ENCODE measurements around the gene ANO10. TPM values are rescaled to one million over a fixed set of nuclear protein-coding genes. Genes with fewer than 3 reads are reported as not detected.

ANO10 gene
- total and polyA plus RNA-seq, 2 of the 8 experiments (the other 6 are each of a cell fraction or from before 2014, with no cell fraction given), result 38.0 to 53.2 TPM

GRCh38 chr3:43341788-43342187 lies 280.0 kb downstream of the ANO10 start:
- no peak for FAIRE-seq

More at GRCh38 chr3:43341788-43342187, 280.0 kb downstream of the ANO10 start:
- Histone ChIP-seq H3K79me1 (ENCODE audit: low read depth, low read length) (no peaks in the 10 kb centered on the region), H3K9ac (replicated peaks in 1 of 4; ENCODE audit: extremely low read depth in 1 of 4, low read depth in 3 of 4, low read length in 3 of 4) (no peak overlapping the region), H3K27me3 (replicated peaks in 1 of 4; ENCODE audit: control insufficient read depth in 3 of 4, extremely low read depth in 1 of 4, insufficient read depth in 3 of 4, low read length in 3 of 4) (no peaks in the 10 kb centered on the region), H2BK15ac (ENCODE audit: low read length) (no peak overlapping the region), H3K18ac (ENCODE audit: extremely low read depth, low read length) (no peak overlapping the region), H3K14ac (ENCODE audit: insufficient read length) (no peak overlapping the region), H3K36me3 (ENCODE audit: control insufficient read depth in 2 of 4, insufficient read depth in 4 of 4, low read length in 3 of 4) (peaks cover 0 to 25% (median 11%) of the 10 kb centered on the region in 4 experiments; a peak in 4 of 8 replicates), H3K9me3 (ENCODE audit: insufficient read depth in 2 of 2, low read depth in 1 of 2, low read length in 1 of 2) (peaks cover 12 to 17% of the 10 kb centered on the region in 2 experiments), H2BK12ac (ENCODE audit: low read depth, low read length) (no peak overlapping the region), H4K8ac (ENCODE audit: extremely low read depth, insufficient read depth, low read length) (no peak overlapping the region), H4K20me1 (replicated peaks in 1 of 2; ENCODE audit: control insufficient read depth in 1 of 2, insufficient read depth in 2 of 2, low read length in 2 of 2) (no peaks in the 10 kb centered on the region), H2BK20ac (ENCODE audit: low read length) (no peak overlapping the region), H3K79me2 (ENCODE audit: control insufficient read depth in 1 of 2, insufficient read depth in 2 of 2, low read length in 2 of 2) (no peaks in the 10 kb centered on the region), H2AK5ac (ENCODE audit: low read depth, low read length) (no peak overlapping the region), H3K4me1 (replicated peaks in 1 of 4; ENCODE audit: control insufficient read depth in 3 of 4, insufficient read depth in 4 of 4, low read length in 3 of 4) (peaks cover 0 to 12% (median 1%) of the 10 kb centered on the region in 4 experiments; a peak in 5 of 7 replicates), H4K5ac (ENCODE audit: insufficient read length, low read depth, low read length) (no peak overlapping the region), H2BK5ac (ENCODE audit: low read depth, low read length) (no peak overlapping the region), H2BK120ac (replicated peaks; ENCODE audit: low read depth, low read length) (no peak overlapping the region), H3K23ac (ENCODE audit: insufficient read length) (no peak overlapping the region), H3K56ac (replicated peaks; ENCODE audit: insufficient read length, low read depth, low read length) (no peak overlapping the region), H2AFZ (ENCODE audit: low read length) (no peak overlapping the region), H3K23me2 (ENCODE audit: low read depth, low read length) (no peaks in the 10 kb centered on the region), H3K27ac (ENCODE audit: low read depth, low read length) (no peak overlapping the region), H4K91ac (replicated peaks; ENCODE audit: insufficient read length, low read length) (no peak overlapping the region), H3K4me3 (ENCODE audit: extremely low read depth in 1 of 4, insufficient read depth in 2 of 4, low read depth in 3 of 4, low read length in 4 of 4) (no peak overlapping the region), H3K4me2 (ENCODE audit: insufficient read depth in 1 of 2, low read depth in 2 of 2, low read length in 2 of 2) (no peak overlapping the region), H3K4ac (replicated peaks; ENCODE audit: insufficient read length, low read depth, low read length) (no peak overlapping the region)
- DNase-seq (ENCODE audit: low read depth in 1 of 2, low spot score in 2 of 2), result no peak
- CTCF ChIA-PET (ENCODE audit: partially characterized antibody), result interaction anchor here (0.6 kb wide), 1 partner anchor 514 kb away, joined by 3 read pairs; no protein-coding TSS in a partner anchor
- TF ChIP-seq MAX (IDR thresholded peaks at IDR 0.05) (no peak), HDAC6 (IDR thresholded peaks at IDR 0.05; ENCODE audit: low read depth, low read length) (no peak), EGR1 (IDR thresholded peaks at IDR 0.05; ENCODE audit: borderline replicate concordance, low read depth, low read length) (no peak), SIX5 (IDR thresholded peaks at IDR 0.05; ENCODE audit: low read depth, low read length) (no peak), KDM5A (IDR thresholded peaks at IDR 0.05; ENCODE audit: low read length) (no peak), RBBP5 (IDR thresholded peaks at IDR 0.05; ENCODE audit: borderline replicate concordance, low read depth, low read length) (no peak), SIN3A (conservative IDR thresholded peaks at IDR 0.05 in 1 of 2, IDR thresholded peaks at IDR 0.05 in 1 of 2; ENCODE audit: low read depth in 1 of 2, low read length in 2 of 2) (no peak), BRCA1 (IDR thresholded peaks at IDR 0.05; ENCODE audit: low read depth, low read length) (no peak), TBP (IDR thresholded peaks at IDR 0.05; ENCODE audit: low read depth, low read length) (no peak), SUZ12 (IDR thresholded peaks at IDR 0.05; ENCODE audit: low read length) (no peak), CHD2 (IDR thresholded peaks at IDR 0.05; ENCODE audit: low read length) (no peak), BACH1 (IDR thresholded peaks at IDR 0.05; ENCODE audit: low read length) (no peak), SP4 (IDR thresholded peaks at IDR 0.05; ENCODE audit: low read length) (no peak)
- POLR2A ChIA-PET (ENCODE audit: partially characterized antibody), result no interaction called here
- 86% methylated on average over 2 of the region's 2 CpGs; no CpG with 5 or more reads in 1 of the 2 experiments for WGBS, 2 experiments (ENCODE audit: extremely low coverage in 1 of 2, insufficient coverage in 1 of 2, insufficient read length in 1 of 2, insufficient replicate concordance in 2 of 2, low coverage in 1 of 2, low lambda C conversion rate in 2 of 2, missing lambda C conversion rate in 1 of 2)

Measured in H1 (cell line).